ENCODE measurements around the gene TRAPPC5.

TRAPPC5 gene

DNA sequence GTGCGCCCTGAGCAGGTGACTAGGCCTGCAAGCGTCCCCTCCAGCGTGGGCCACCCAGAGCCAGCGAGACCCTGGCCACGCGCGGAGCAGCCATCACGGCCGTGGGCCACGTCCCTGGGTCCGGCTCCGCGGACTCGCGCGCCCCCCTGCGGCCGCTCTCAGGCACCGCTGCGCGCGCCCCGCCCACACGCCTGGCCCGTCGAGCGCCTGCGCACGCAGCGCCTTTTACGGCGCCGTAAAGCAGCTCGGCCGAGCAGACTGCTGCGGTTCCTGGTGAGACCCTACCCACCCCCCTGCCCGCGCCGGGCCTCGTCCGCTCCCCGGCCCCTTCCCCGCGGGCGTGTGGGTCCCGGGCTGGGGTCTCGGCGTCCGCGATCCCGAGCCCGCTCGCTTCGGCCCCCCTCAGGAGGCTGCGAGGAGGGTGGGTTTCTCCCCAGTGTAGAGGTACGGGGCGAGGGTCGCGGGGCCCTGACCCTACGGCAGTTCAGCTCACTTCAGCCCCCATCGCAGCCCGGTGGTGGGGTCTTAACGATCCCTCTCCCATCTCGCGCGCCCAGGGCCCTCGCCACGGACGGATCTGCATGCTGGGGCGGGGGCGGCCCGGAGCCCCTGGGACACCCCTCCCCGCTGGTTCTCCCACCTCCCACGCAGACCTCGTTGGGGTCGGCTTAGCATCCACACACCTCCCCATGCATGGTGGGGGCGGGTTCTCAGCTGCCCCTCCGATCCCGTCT lies at the start of gene TRAPPC5:
Gene TRAPPC5 (plus strand): TSS at position 228 of the 734 bp plus-strand sequence. CDS start 1,421 bp downstream, outside the sequence.
- DNase-seq: peak; percentile 89

GRCh38 chr19:7631577-7631976 lies 49.1 kb upstream of the TRAPPC5 start:
- DNase-seq: no peak

DNA sequence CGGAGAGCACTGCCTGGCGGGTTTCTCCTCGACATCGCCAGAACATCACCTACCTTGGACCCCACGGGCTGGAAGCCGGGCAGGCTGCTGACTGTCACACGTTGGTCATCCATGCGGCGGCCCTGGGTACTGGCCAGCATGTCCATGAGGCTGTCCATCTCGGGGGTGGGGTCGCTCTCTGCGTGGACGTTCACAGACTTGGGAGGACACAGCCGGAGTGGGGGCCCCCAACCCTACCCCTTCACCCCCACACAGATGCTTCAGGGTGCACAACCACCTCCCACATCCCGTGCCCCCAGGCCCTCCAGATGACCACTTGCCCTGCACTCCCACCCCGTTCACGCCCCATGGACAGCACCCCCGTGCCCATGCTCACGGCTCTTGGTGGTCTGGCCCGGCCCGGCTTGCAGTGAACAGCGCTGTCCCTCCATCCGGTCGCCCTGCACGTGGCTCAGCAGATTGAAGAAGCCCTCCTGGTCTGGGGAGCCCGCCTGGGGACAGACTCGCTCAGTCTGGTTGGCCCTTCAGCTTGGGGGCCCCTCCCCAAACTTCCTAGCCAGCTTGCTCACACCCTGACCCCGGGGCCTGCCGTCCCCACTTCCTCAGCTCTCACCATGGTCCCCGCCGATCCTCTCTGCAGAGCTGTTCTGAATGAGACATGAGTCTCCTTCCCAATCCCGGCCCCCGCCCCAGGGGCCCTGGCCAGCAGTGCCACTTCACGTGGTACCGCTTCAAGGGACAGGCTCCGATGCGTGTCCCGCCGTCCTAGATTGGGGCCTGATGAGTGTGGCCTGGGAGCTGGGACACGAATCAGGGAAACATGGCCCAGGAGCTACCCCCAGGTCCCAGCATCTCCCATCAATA lies 48.1 kb upstream of the TRAPPC5 start:
- DNase-seq: no peak

GRCh38 chr19:7633698-7634097 lies 46.9 kb upstream of the TRAPPC5 start, which contains the start of gene PCP2:
TSS of gene PCP2 (minus strand) at chr19:7633719. CDS start at chr19:7633457, 262 bp downstream.
- DNase-seq: no peak

DNA sequence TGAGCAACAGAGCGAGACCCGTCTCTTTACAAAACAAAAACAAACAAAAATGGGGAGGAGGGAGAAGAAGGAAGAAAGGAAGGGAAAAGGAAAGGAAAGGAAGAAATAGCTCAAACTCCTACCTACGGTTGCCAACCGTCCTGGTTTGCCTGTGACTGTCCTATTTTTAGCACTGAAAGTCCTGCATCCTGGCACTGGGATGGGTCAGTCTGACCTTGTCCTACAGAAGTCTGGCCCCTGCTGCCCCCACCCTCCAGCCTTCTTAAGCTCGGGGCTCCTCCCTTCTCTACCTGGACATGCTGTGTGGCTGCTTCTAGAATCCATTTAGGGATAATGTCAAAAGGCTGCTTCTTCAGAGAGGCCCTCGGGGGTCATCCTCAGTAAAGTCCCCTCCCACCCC lies 45.0 kb upstream of the TRAPPC5 start:
- no peak for DNase-seq

DNA sequence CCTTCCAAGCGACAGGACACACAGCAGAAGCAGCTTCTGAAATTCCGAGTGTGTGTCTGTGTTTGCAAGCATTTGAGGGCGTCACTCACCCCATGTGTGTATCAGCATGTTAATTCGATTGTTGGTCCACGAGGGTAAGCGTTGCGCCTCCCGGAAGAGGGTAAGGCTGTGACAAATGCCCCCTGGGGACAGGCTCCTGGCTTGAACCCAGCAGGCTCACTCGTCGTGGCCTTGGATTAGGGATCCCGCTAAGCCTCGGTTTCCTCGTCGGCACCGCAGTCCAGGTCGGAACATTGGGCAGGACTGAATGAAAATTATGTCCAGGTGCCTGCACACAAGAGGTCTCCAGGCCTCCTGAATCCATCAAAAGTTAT lies 44.3 kb upstream of the TRAPPC5 start:
- peak; percentile 44 for DNase-seq

GRCh38 chr19:7636691-7637373 lies 43.8 kb upstream of the TRAPPC5 start, which contains the start of gene STXBP2:
TSS of gene STXBP2 (plus strand) at chr19:7637110. CDS start at chr19:7637150, 40 bp downstream.
- peak; percentile 64 for DNase-seq

GRCh38 chr19:7637374-7638256 lies 43.0 kb upstream of the TRAPPC5 start:
- no peak for DNase-seq

DNA sequence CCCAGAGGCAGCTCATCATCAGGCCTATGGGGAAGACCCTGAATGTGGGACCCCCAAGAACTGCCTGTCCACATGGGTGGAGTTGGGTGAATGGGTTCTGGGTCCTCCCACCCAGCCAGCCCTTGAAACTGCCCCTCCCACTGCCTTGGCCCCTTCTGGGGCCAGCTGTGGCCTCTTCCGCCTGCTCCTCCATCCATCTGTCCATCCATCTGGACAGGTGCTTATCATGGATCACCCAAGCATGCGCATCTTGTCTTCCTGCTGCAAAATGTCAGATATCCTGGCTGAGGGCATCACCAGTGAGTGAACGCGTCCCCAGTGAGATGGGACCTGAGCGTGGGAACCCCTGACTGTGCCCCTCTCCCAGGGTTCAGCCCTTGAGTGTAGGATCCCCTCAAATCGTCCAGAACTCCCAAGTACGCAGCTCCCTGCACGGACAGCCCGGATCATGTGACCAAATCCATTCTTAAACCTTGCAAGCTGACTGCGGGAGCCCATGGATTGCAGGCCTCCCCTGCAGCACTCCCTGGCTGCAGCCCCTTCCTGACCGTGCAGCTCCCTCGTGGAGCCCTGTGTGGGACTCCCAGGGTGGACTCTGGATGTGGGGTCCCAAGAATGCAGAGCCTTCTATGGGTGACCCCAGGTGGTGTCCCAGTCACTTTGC lies 41.7 kb upstream of the TRAPPC5 start:
- peak; percentile 91 for DNase-seq

DNA sequence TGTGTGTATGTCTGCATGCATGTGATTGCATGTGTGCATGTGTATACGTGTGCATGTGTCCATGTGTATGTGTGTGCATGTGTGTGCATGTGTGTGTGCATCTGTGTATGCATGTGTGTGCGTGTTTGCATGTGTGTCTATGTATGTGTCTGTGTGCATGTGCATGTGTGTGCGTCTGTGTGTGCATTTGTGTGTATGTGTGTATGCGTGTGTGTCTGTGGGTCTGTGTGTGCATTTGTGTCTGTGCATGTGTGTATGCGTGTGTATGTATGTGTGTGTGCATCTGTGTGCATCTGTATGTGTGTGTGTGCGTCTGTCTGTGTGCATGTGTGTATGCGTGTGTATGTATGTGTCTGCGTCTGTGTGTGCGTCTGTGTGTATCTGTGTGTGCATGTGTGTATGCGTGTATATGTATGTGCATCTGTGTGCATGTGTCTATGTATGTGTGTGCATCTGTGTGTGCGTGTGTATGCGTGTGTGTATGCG lies 40.7 kb upstream of the TRAPPC5 start:
- DNase-seq: no peak

- DNase-seq: no peak
These were observed 39.8 kb upstream of the TRAPPC5 start for GRCh38 chr19:7640803-7641202.

- peak; percentile 10 for DNase-seq
These were observed 39.0 kb upstream of the TRAPPC5 start for GRCh38 chr19:7641290-7642276.

- no peak for DNase-seq
These were observed 38.2 kb upstream of the TRAPPC5 start for GRCh38 chr19:7642295-7643030.

DNA sequence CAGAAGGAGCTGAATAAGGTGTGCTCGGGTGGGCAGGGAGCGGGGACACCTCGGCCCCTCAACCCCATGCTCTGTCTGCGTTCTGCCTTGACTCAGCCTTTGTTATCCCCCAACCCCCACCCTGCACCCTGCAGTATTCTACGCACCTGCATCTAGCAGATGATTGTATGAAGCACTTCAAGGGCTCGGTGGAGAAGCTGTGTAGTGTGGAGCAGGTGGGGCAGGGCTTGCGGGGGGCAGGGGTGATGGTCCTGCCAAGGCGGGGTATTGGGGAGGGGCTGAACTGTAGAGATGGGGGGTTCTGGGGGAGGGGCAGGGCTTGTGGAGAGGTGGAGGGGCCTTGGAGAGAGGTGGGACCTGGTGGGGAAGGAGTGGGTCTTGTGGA lies 37.6 kb upstream of the TRAPPC5 start:
- DNase-seq: no peak

- DNase-seq: peak; percentile 15
These were observed 36.7 kb upstream of the TRAPPC5 start for GRCh38 chr19:7643629-7644549.

DNA sequence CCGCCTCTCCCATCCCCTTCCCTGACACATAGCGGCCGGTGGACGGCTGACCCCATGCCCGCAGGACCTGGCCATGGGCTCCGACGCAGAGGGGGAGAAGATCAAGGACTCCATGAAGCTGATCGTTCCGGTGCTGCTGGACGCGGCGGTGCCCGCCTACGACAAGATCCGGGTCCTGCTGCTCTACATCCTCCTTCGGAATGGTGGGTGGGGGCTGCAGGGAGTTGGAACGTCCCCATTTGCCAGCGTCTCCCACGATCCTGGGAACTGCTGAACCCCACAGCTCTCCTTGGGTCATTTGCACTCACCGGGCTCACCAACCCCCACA lies 36.1 kb upstream of the TRAPPC5 start:
- no peak for DNase-seq

GRCh38 chr19:7645163-7645562 lies 35.5 kb upstream of the TRAPPC5 start:
- no peak for DNase-seq

DNA sequence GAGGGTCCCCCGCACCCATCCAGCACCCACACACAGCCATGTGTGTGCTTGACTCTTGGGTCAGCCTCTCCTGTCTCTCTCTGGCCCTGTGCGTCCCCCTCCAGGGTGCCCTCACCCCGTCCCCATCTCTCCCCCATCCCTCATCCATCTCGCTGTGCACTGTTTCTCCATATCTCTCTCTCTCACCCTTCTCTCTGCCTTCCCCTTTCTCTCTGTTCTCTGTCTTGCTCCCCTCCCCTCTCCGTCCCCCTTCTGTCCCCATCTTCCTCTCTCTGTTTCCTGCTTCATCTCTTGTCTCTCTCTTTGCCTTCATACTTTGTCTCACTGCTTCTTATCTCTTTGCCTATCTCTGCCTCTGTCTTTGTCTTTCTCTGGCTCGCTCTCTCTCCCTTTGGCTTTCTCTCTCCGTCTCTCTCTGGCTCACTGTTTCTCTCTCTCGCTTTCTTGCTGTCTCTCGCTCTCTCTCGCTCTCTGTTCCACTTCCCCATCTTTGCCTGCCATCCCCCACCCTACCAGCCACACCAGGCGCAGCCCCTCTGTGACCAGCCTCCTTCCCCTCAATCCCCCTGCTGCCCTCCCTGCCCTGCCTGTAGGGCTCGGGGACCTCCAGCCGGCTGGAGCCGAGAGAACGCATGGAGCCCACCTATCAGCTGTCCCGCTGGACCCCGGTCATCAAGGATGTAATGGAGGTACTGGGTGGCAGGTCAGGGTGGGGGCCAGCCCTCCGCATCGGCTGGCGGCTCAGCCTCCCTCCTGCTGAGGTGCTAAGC lies 34.8 kb upstream of the TRAPPC5 start:
- no peak for DNase-seq
